ENCODE results near the gene PLVAP.
A peak's percentile ranks its signal among the peaks of the same experiment; 100 is the strongest.

Gene PLVAP

GRCh38 chr19:17337675-17338432 is 39.3 kb downstream of the PLVAP start:
- POLR2A ChIA-PET, result interaction anchor here (0.5 to 0.8 kb wide), 2 partner anchors 15 to 131 kb away, joined by 3 to 4 read pairs; no protein-coding TSS in a partner anchor
- no peak for DNase-seq (ENCODE audit: low read depth, low spot score)
- TF ChIP-seq CTCF (IDR thresholded peaks at IDR 0.05; ENCODE audit: insufficient read depth, low read length, missing control alignments), result no peak

GRCh38 chr19:17336872-17337674 is 40.1 kb downstream of the PLVAP start, which contains the start of gene GTPBP3:
Gene GTPBP3 (plus strand): TSS chr19:17337553. CDS start chr19:17337612, 59 bp downstream.
- TF ChIP-seq CTCF (IDR thresholded peaks at IDR 0.05; ENCODE audit: insufficient read depth, low read length, missing control alignments), result no peak
- POLR2A ChIA-PET, result no interaction called here
- CTCF ChIA-PET, result interaction anchor here (1.3 to 2.0 kb wide), 4 partner anchors 8 to 52 kb away, joined by 4 to 12 read pairs (median 5); no protein-coding TSS in a partner anchor
- peak within 1 kb of the TSS; percentile 86 for H3K4me3 ChIP-seq (ENCODE audit: low read depth, low read length)
- DNase-seq (ENCODE audit: low read depth, low spot score), result peak; percentile 91

More at GRCh38 chr19:17337675-17338432, 39.3 kb downstream of the PLVAP start:
- CTCF ChIA-PET, result interaction anchor here (1.3 kb wide), 1 partner anchor 47 kb away, joined by 4 read pairs; no protein-coding TSS in a partner anchor
- H3K4me3 ChIP-seq (ENCODE audit: low read depth, low read length), result peak overlapping the region; percentile 86

- ChIA-PET CTCF (interaction anchor here (1.3 to 2.0 kb wide), 9 partner anchors 10 to 130 kb away, joined by 4 to 12 read pairs (median 5); partner anchors contain the start of gene MRPL34), POLR2A (interaction anchor here (1.1 to 1.4 kb wide), 2 partner anchors 26 to 84 kb away, joined by 4 read pairs; partner anchors contain the start of genes DDA1 and MVB12A)
- no peak for DNase-seq (ENCODE audit: low read depth, low spot score)
- TF ChIP-seq CTCF (IDR thresholded peaks at IDR 0.05; ENCODE audit: insufficient read depth, low read length, missing control alignments), result no peak
- no peak overlapping the region for H3K4me3 ChIP-seq (ENCODE audit: low read depth, low read length)
Observed at GRCh38 chr19:17335575-17335974, 41.6 kb downstream of the PLVAP start.

- DNase-seq (ENCODE audit: low read depth, low spot score), result peak; percentile 93
- CTCF ChIA-PET, result interaction anchor here (1.2 to 2.0 kb wide), 10 partner anchors 11 to 131 kb away, joined by 4 to 12 read pairs (median 5); partner anchors contain the start of gene MRPL34
- POLR2A ChIA-PET, result interaction anchor here (1.0 to 1.4 kb wide), 3 partner anchors 9 to 85 kb away, joined by 3 to 4 read pairs (median 4); partner anchors contain the start of genes DDA1 and MVB12A
- peak within 1 kb of the TSS; percentile 71 for H3K4me3 ChIP-seq (ENCODE audit: low read depth, low read length)
- TF ChIP-seq CTCF (IDR thresholded peaks at IDR 0.05; ENCODE audit: insufficient read depth, low read length, missing control alignments), result no peak
Observed at GRCh38 chr19:17334414-17335409, 42.4 kb downstream of the PLVAP start, which contains the start of gene ANO8. Gene ANO8 (minus strand): TSS chr19:17334855. CDS start chr19:17334670, 185 bp downstream.

GRCh38 chr19:17333611-17334413 is 43.3 kb downstream of the PLVAP start:
- TF ChIP-seq CTCF (IDR thresholded peaks at IDR 0.05; ENCODE audit: insufficient read depth, low read length, missing control alignments), result no peak
- POLR2A ChIA-PET, result interaction anchor here (0.8 to 1.4 kb wide), 4 partner anchors 8 to 86 kb away, joined by 3 to 4 read pairs (median 4); partner anchors contain the start of gene MVB12A
- DNase-seq (ENCODE audit: low read depth, low spot score), result no peak
- CTCF ChIA-PET, result interaction anchor here (0.9 to 1.6 kb wide), 7 partner anchors 8 to 74 kb away, joined by 3 to 7 read pairs (median 4); partner anchors contain the start of gene MRPL34
- H3K4me3 ChIP-seq (ENCODE audit: low read depth, low read length), result peak overlapping the region; percentile 71

Measured in AG04449 (cell line).